ENCODE measurements around the gene RSRC2.

- TF ChIP-seq CTCF (conservative IDR thresholded peaks at IDR 0.05) (no peak), EZH2 (IDR thresholded peaks at IDR 0.05; ENCODE audit: low read depth) (no peak)
These were observed 7.1 kb upstream of the RSRC2 start for GRCh38 chr12:122533856-122534255.
